IMR-90 (cell line): ENCODE data around the gene LIPJ. TPM values are rescaled to one million over a fixed set of nuclear protein-coding genes. Genes with fewer than 3 reads are reported as not detected.
A peak's percentile ranks its signal among the peaks of the same experiment; 100 is the strongest.

Experiments used
- ATAC-seq: fragments of 200-7000 bp; cut with Tn5 transposase; 2 replicates; pipeline ENCODE4 v1.9.1; 2020; ENCODE audit warnings: low read depth, mild to moderate bottlenecking, moderate library complexity
- BruUV-seq: library from RNA; stranded (reverse); fragments of 400-500 nt; replicated peaks from 2 replicates; lab custom pipeline; 2021; lab: Mats Ljungman, UMichigan
- CTCF ChIA-PET: fragments of 300-600 bp; formaldehyde crosslinking; extraction: SDS; loops from one replicate; lab custom pipeline; 2021; ENCODE audit warnings: antibody characterized with exemption; lab: Yijun Ruan, JAX
- POLR2A ChIA-PET: fragments of 300-600 bp; sonication (Branson Sonifier 250); formaldehyde crosslinking; loops from one replicate; lab custom pipeline; 2022; ENCODE audit warnings: antibody characterized with exemption; ENCODE audit not compliant: unreplicated experiment; lab: Charles Lee
- DNase-seq: peaks from one replicate; pipeline ENCODE4 v3.0.0; 2013
- H2AFZ ChIP-seq: replicated peaks from 2 replicates; pipeline ENCODE3; 2013; ENCODE audit warnings: low read length, mild to moderate bottlenecking; ENCODE audit not compliant: poor library complexity
- H2AK5ac ChIP-seq: 2 replicates; pipeline ENCODE4 v1.6.1; 2013; ENCODE audit warnings: low read depth, low read length, inconsistent platforms
- H2AK9ac ChIP-seq: replicated peaks from 2 replicates; pipeline ENCODE3; 2013; ENCODE audit warnings: mild to moderate bottlenecking, low read depth, low read length, moderate library complexity; ENCODE audit not compliant: poor library complexity
- H2BK120ac ChIP-seq: 2 replicates; pipeline ENCODE4 v1.6.1; 2013; ENCODE audit warnings: low read depth, low read length, inconsistent platforms
- H2BK15ac ChIP-seq: 3 replicates; pipeline ENCODE4 v1.6.1; 2013; ENCODE audit warnings: low read depth, low read length, inconsistent platforms
- H2BK20ac ChIP-seq: 2 replicates; pipeline ENCODE4 v1.6.1; 2013; ENCODE audit warnings: low read depth, mild to moderate bottlenecking, inconsistent platforms, low read length, moderate library complexity
- H2BK5ac ChIP-seq: 2 replicates; pipeline ENCODE4 v1.6.1; 2013; ENCODE audit warnings: mild to moderate bottlenecking, low read depth, low read length, inconsistent platforms; ENCODE audit not compliant: poor library complexity, severe bottlenecking
- H3K14ac ChIP-seq: replicated peaks from 2 replicates; pipeline ENCODE4 v1.6.1; 2013; ENCODE audit warnings: low read depth, low read length, inconsistent platforms
- H3K18ac ChIP-seq: 2 replicates; pipeline ENCODE4 v1.6.1; 2013; ENCODE audit warnings: low read depth, low read length, control low read depth
- H3K23ac ChIP-seq: 2 replicates; pipeline ENCODE4 v1.6.1; 2013; ENCODE audit warnings: low read depth, low read length, inconsistent platforms
- H3K27ac ChIP-seq: 2 replicates; pipeline ENCODE4 v1.5.1; 2013; ENCODE audit warnings: mild to moderate bottlenecking, control low read depth, low read length; ENCODE audit not compliant: insufficient read depth
- H3K27me3 ChIP-seq: 2 replicates; pipeline ENCODE4 v1.6.1; 2013; ENCODE audit warnings: low read length; ENCODE audit not compliant: control insufficient read depth, insufficient read depth
- H3K36me3 ChIP-seq: 2 replicates; pipeline ENCODE4 v1.6.1; 2013; ENCODE audit warnings: low read length, mixed read lengths; ENCODE audit not compliant: control insufficient read depth, insufficient read depth
- H3K4ac ChIP-seq: 2 replicates; pipeline ENCODE4 v1.6.1; 2013; ENCODE audit warnings: low read depth, low read length, inconsistent platforms
- H3K4me1 ChIP-seq: 2 replicates; pipeline ENCODE4 v1.6.1; 2013; ENCODE audit warnings: low read length, mixed read lengths; ENCODE audit not compliant: control insufficient read depth, insufficient read depth
- H3K4me2 ChIP-seq: 2 replicates; pipeline ENCODE4 v1.6.1; 2013; ENCODE audit warnings: low read depth, mild to moderate bottlenecking, control low read depth, low read length, moderate library complexity
- H3K4me3 ChIP-seq: 2 replicates; pipeline ENCODE4 v1.5.1; 2013; ENCODE audit warnings: low read depth, mild to moderate bottlenecking, control low read depth, low read length, moderate library complexity; ENCODE audit not compliant: insufficient read depth
- H3K56ac ChIP-seq: 2 replicates; pipeline ENCODE4 v1.6.1; 2013; ENCODE audit warnings: low read length, inconsistent platforms; ENCODE audit not compliant: insufficient read depth; ENCODE audit errors: extremely low read depth
- H3K79me1 ChIP-seq, 2 experiments: 2 replicates each; pipeline ENCODE4 v1.6.1; 2013; ENCODE audit warnings: low read length in 2 of 2, inconsistent platforms in 1 of 2, low read depth in 1 of 2
- H3K9ac ChIP-seq: 2 replicates; pipeline ENCODE4 v1.6.1; 2013; ENCODE audit warnings: low read depth, low read length, control low read depth
- H3K9me1 ChIP-seq: 2 replicates; pipeline ENCODE4 v1.6.1; 2013; ENCODE audit warnings: low read length, inconsistent platforms; ENCODE audit not compliant: insufficient read depth
- H3K9me3 ChIP-seq: 2 replicates; pipeline ENCODE4 v1.6.1; 2013; ENCODE audit warnings: low read length; ENCODE audit not compliant: control insufficient read depth, insufficient read depth
- H4K20me1 ChIP-seq: 2 replicates; pipeline ENCODE4 v1.6.1; 2013; ENCODE audit warnings: low read length, inconsistent platforms; ENCODE audit not compliant: insufficient read depth
- H4K5ac ChIP-seq: 2 replicates; pipeline ENCODE4 v1.6.1; 2013; ENCODE audit warnings: mild to moderate bottlenecking, low read depth, low read length, control low read depth
- H4K8ac ChIP-seq, 2 experiments: 2 replicates each; pipeline ENCODE4 v1.6.1; 2013; ENCODE audit warnings: low read depth in 2 of 2, low read length in 2 of 2, control low read depth in 1 of 2, inconsistent platforms in 1 of 2
- H4K91ac ChIP-seq: 2 replicates; pipeline ENCODE4 v1.6.1; 2013; ENCODE audit warnings: low read depth, low read length, inconsistent platforms; ENCODE audit not compliant: insufficient read depth
- CEBPB ChIP-seq: IDR thresholded peaks from 2 replicates; pipeline ENCODE4 v1.6.1; 2012; ENCODE audit warnings: low read depth, low read length, improper control_type of control experiment
- ELK1 ChIP-seq: fragments of 150-350 bp; IDR thresholded peaks from 2 replicates; pipeline ENCODE4 v1.6.1; 2016; ENCODE audit warnings: low read depth, mild to moderate bottlenecking, low read length, moderate library complexity, borderline replicate concordance
- FOS ChIP-seq: fragments of 150-350 bp; IDR thresholded peaks from 2 replicates; pipeline ENCODE4 v1.6.1; 2016; ENCODE audit warnings: low read depth, low read length
- WGBS, 2 experiments: methylation state at CpG; one replicate each; pipeline versions ENCODE4 v1.1.5 to v1.1.7; 2013; ENCODE audit warnings: missing lambda C conversion rate in 2 of 2; ENCODE audit not compliant: insufficient read length in 1 of 2; ENCODE audit errors: extremely low coverage in 2 of 2; 5-methylcytosine and 5-hydroxymethylcytosine counted together
- dilution Hi-C: fragments of 300-500 bp; cut with HindIII; formaldehyde crosslinking; loops from one replicate; pipeline ENCODE4 v1.14.3; 2018; ENCODE audit warnings: low sequenced_read_pairs; ENCODE audit not compliant: unreplicated experiment
- in situ Hi-C: fragments of 300-500 bp; cut with MboI; formaldehyde crosslinking; loops from 3 replicates; pipeline ENCODE4 v1.14.3; 2019; ENCODE audit warnings: low sequenced_read_pairs, inconsistent platforms, mixed read lengths
- intact Hi-C: fragments of 100-400 bp; cut with micrococcal nuclease; formaldehyde crosslinking; loops from 2 replicates; pipeline ENCODE4 v1.10.0; 2022
- polyA plus RNA-seq, 3 experiments: library from polyadenylated mRNA; depleted of rRNA; stranded (reverse); fragments of >200 nt; gene quantifications; 2 replicates each; pipeline ENCODE4 v1.2.3, GENCODE V29; 2012; ENCODE audit warnings: low replicate concordance in 1 of 3
- total RNA-seq: library from RNA; depleted of rRNA; stranded (reverse); fragments of >200 nt; gene quantifications from 2 replicates; pipeline ENCODE4 v1.2.3, GENCODE V29; 2012

Gene LIPJ
- total and polyA plus RNA-seq, 2 of the 4 experiments (the other 2 are of a cell fraction): not detected

GRCh38 chr10:88557658-88558057, 28.9 kb upstream of the LIPJ start:
- TF ChIP-seq ELK1 (no peak), CEBPB (peak; percentile 96), FOS (peak; percentile 78; the same call in 1 of the 2 replicates)
- Histone ChIP-seq H3K4me3 (no peak overlapping the region), H4K5ac (no peak overlapping the region), H4K20me1 (no peaks in the 10 kb centered on the region), H3K9me1 (no peaks in the 10 kb centered on the region), H3K4me2 (0 out of 2 replicates have a peak overlapping the region, but pooled peaks have one; percentile 29), H3K9ac (no peak overlapping the region), H2AFZ (no peak overlapping the region), H3K27ac (no peak overlapping the region), H3K4me1 (no peaks in the 10 kb centered on the region; the same call in 1 of the 2 replicates), H3K23ac (no peak overlapping the region), H3K9me3 (no peaks in the 10 kb centered on the region; the same call in 1 of the 2 replicates), H2BK15ac (no peak overlapping the region), H3K4ac (no peak overlapping the region), H2AK9ac (no peak overlapping the region), H2BK20ac (no peak overlapping the region), H2AK5ac (no peak overlapping the region), H3K79me1 (no peaks in the 10 kb centered on the region), H3K14ac (no peak overlapping the region), H3K18ac (no peak overlapping the region), H3K56ac (no peak overlapping the region), H3K27me3 (no peaks in the 10 kb centered on the region), H4K91ac (no peak overlapping the region), H4K8ac (peak overlapping the region in 1 of 2 experiments; percentile 2; a peak in 1 of 4 replicates), H3K36me3 (no peaks in the 10 kb centered on the region), H2BK5ac (peak overlapping the region; percentile 30), H2BK120ac (no peak overlapping the region)
- WGBS, 2 experiments: no CpG with 5 or more reads among the region's 2 CpGs
- peak; percentile 33 for ATAC-seq
- intact Hi-C loops (loop anchor here (10.0 kb wide), 3 partner anchors 403 to 623 kb away; no protein-coding TSS in a partner anchor), in situ Hi-C loops (no loop called here), dilution Hi-C loops (no loop called here)
- peak; percentile 81 for DNase-seq
- ChIA-PET POLR2A (no interaction called here), CTCF (no interaction called here)
- no TSS peak for BruUV-seq
